GM23248 (cell line): ENCODE results near the gene IRS1. TPM values are rescaled to one million over a fixed set of nuclear protein-coding genes. Genes with fewer than 3 reads are reported as not detected.
A peak's percentile ranks its signal among the peaks of the same experiment; 100 is the strongest.

Experiments used
- DNase-seq: peaks from one replicate; pipeline ENCODE4 v3.0.0-alpha.2; 2015
- H2AFZ ChIP-seq: fragments of 200-600 bp; sonication (generic); 2 replicates; pipeline ENCODE4 v1.6.1; 2016; ENCODE audit warnings: antibody characterized with exemption
- H3F3A ChIP-seq: fragments of 200-600 bp; sonication (generic); 2 replicates; pipeline ENCODE4 v1.6.1; 2016; ENCODE audit warnings: mild to moderate bottlenecking, antibody characterized with exemption, mixed run types; ENCODE audit not compliant: insufficient read depth
- H3K27ac ChIP-seq: fragments of 200-600 bp; sonication (generic); 2 replicates; pipeline ENCODE4 v1.5.1; 2016; ENCODE audit warnings: mild to moderate bottlenecking
- H3K27me3 ChIP-seq: fragments of 200-600 bp; sonication (generic); replicated peaks from 2 replicates; pipeline ENCODE4 v1.6.1; 2016; ENCODE audit warnings: mild to moderate bottlenecking; ENCODE audit not compliant: insufficient read depth
- H3K36me3 ChIP-seq: fragments of 200-600 bp; sonication (generic); 2 replicates; pipeline ENCODE4 v1.6.1; 2016; ENCODE audit warnings: low read depth, mild to moderate bottlenecking
- H3K4me1 ChIP-seq: fragments of 200-600 bp; sonication (generic); 2 replicates; pipeline ENCODE4 v1.6.1; 2016; ENCODE audit warnings: mild to moderate bottlenecking; ENCODE audit not compliant: insufficient read depth
- H3K4me2 ChIP-seq: fragments of 200-600 bp; sonication (generic); one replicate; pipeline ENCODE4 v1.6.1; 2016; ENCODE audit warnings: mild to moderate bottlenecking; ENCODE audit not compliant: unreplicated experiment
- H3K4me3 ChIP-seq: fragments of 200-600 bp; sonication (generic); 2 replicates; pipeline ENCODE4 v1.5.1; 2016; ENCODE audit warnings: mild to moderate bottlenecking
- H3K79me2 ChIP-seq: fragments of 200-600 bp; sonication (generic); 2 replicates; pipeline ENCODE4 v1.6.1; 2016; ENCODE audit warnings: mild to moderate bottlenecking; ENCODE audit not compliant: insufficient read depth
- H3K9ac ChIP-seq: fragments of 200-600 bp; sonication (generic); 2 replicates; pipeline ENCODE4 v1.6.1; 2016; ENCODE audit warnings: mild to moderate bottlenecking
- H3K9me2 ChIP-seq: fragments of 200-600 bp; sonication (generic); 2 replicates; pipeline ENCODE4 v1.6.1; 2016; ENCODE audit warnings: mixed run types, mild to moderate bottlenecking, moderate library complexity; ENCODE audit not compliant: insufficient read depth
- H3K9me3 ChIP-seq: fragments of 200-600 bp; sonication (generic); one replicate; pipeline ENCODE4 v1.6.1; 2017; ENCODE audit warnings: low read depth
- H4K20me1 ChIP-seq: fragments of 200-600 bp; sonication (generic); 2 replicates; pipeline ENCODE4 v1.6.0; 2016; ENCODE audit not compliant: insufficient read depth
- EZH2 ChIP-seq: fragments of 200-600 bp; sonication (generic); IDR thresholded peaks from 2 replicates; pipeline ENCODE4 v1.6.1; 2018; ENCODE audit warnings: antibody characterized with exemption, mild to moderate bottlenecking; ENCODE audit not compliant: insufficient read depth, poor library complexity, severe bottlenecking
- EZH2phosphoT487 ChIP-seq: fragments of 200-600 bp; sonication (generic); IDR thresholded peaks from 2 replicates; pipeline ENCODE4 v1.6.1; 2018; ENCODE audit warnings: antibody characterized with exemption, moderate library complexity, mild to moderate bottlenecking, low read depth; ENCODE audit not compliant: insufficient read depth
- WGBS, 2 experiments: methylation state at CpG; one replicate each; pipeline ENCODE4 v1.1.6; 2015 to 2017; ENCODE audit warnings: low lambda C conversion rate in 2 of 2, low coverage in 1 of 2; ENCODE audit errors: missing lambda C conversion rate in 2 of 2; 5-methylcytosine and 5-hydroxymethylcytosine counted together
- in situ Hi-C: fragments of 300-500 bp; cut with MboI; formaldehyde crosslinking; loops from 2 replicates; pipeline ENCODE4 v1.15.0; 2020
- polyA plus RNA-seq: library from polyadenylated mRNA; unstranded; fragments of >200 nt; fragmentation: Nextera tagmentation; extraction: Ambion mirVana; gene quantifications from 2 replicates; pipeline ENCODE4 v1.2.1, GENCODE V29; 2016
- total RNA-seq: library from RNA; depleted of rRNA; stranded (reverse); fragments of >200 nt; shearing (Covaris generic); gene quantifications from 2 replicates; pipeline ENCODE4 v1.2.3, GENCODE V29; 2014

IRS1 gene
- total and polyA plus RNA-seq, 2 experiments from 2014 or later, result 8.4 to 18.8 TPM

- TF ChIP-seq EZH2 (no peak), EZH2phosphoT487 (no peak)
- 1% methylated on average over 20 to 23 of the region's 23 CpGs for WGBS, 2 experiments
- Histone ChIP-seq H3K4me2 (peak overlapping the region; percentile 98), H3F3A (peaks cover 37% of the 10 kb centered on the region), H3K9me3 (no peaks in the 10 kb centered on the region), H3K4me3 (peak overlapping the region; percentile 75), H2AFZ (peak overlapping the region; percentile 61), H3K9me2 (no peaks in the 10 kb centered on the region), H3K27ac (peak overlapping the region; percentile 61), H3K9ac (peak overlapping the region; percentile 95), H3K36me3 (no peaks in the 10 kb centered on the region), H3K4me1 (peaks cover 13% of the 10 kb centered on the region; the same call in 1 of the 2 replicates), H4K20me1 (no peaks in the 10 kb centered on the region), H3K27me3 (no peaks in the 10 kb centered on the region), H3K79me2 (peaks cover 60% of the 10 kb centered on the region)
- in situ Hi-C loops, result loop anchor here (5.0 to 10.0 kb wide), 3 partner anchors 373 to 911 kb away; no protein-coding TSS in a partner anchor
- peak; percentile 72 for DNase-seq
Measured at GRCh38 chr2:226797989-226798421, 1.6 kb downstream of the IRS1 start.

GRCh38 chr2:226797289-226797988 lies 2.2 kb downstream of the IRS1 start:
- DNase-seq, result peak; percentile 86
- Histone ChIP-seq H2AFZ (peak overlapping the region; percentile 61), H3K9me3 (no peaks in the 10 kb centered on the region), H3K27ac (peak overlapping the region; percentile 61), H4K20me1 (no peaks in the 10 kb centered on the region), H3K4me3 (peak overlapping the region; percentile 75), H3K9me2 (no peaks in the 10 kb centered on the region), H3K9ac (peak overlapping the region; percentile 95), H3K4me1 (peaks cover 18% of the 10 kb centered on the region; the same call in 1 of the 2 replicates), H3K27me3 (no peaks in the 10 kb centered on the region), H3K36me3 (no peaks in the 10 kb centered on the region), H3F3A (peaks cover 42% of the 10 kb centered on the region), H3K4me2 (peak overlapping the region; percentile 98), H3K79me2 (peaks cover 66% of the 10 kb centered on the region)
- in situ Hi-C loops, result loop anchor here (5.0 to 10.0 kb wide), 3 partner anchors 373 to 910 kb away; no protein-coding TSS in a partner anchor
- TF ChIP-seq EZH2 (no peak), EZH2phosphoT487 (no peak)
- WGBS, 2 experiments, result 2% methylated on average over 47 to 50 of the region's 50 CpGs

- Histone ChIP-seq H3K27ac (peak overlapping the region; percentile 61), H3K4me2 (peak overlapping the region; percentile 98), H3K9me3 (no peaks in the 10 kb centered on the region), H4K20me1 (no peaks in the 10 kb centered on the region), H3K9ac (peak overlapping the region; percentile 95), H2AFZ (peak overlapping the region; percentile 61), H3K9me2 (no peaks in the 10 kb centered on the region), H3K36me3 (no peaks in the 10 kb centered on the region), H3K4me3 (peak overlapping the region; percentile 75), H3K27me3 (no peaks in the 10 kb centered on the region), H3F3A (peaks cover 43% of the 10 kb centered on the region), H3K4me1 (peaks cover 22% of the 10 kb centered on the region; the same call in 1 of the 2 replicates), H3K79me2 (peaks cover 72% of the 10 kb centered on the region)
- DNase-seq, result peak; percentile 79
- 1% methylated on average over 15 to 17 of the region's 17 CpGs for WGBS, 2 experiments
- TF ChIP-seq EZH2 (no peak), EZH2phosphoT487 (no peak)
- in situ Hi-C loops, result loop anchor here (5.0 to 10.0 kb wide), 3 partner anchors 372 to 910 kb away; no protein-coding TSS in a partner anchor
Measured at GRCh38 chr2:226796840-226797288, 2.8 kb downstream of the IRS1 start.

- peaks cover 22% of the 10 kb centered on the region; the same call in 1 of the 2 replicates for H3K4me1 ChIP-seq
- peak overlapping the region; percentile 98 for H3K4me2 ChIP-seq
- H3K36me3 ChIP-seq, result no peaks in the 10 kb centered on the region
- H3K4me3 ChIP-seq, result peak overlapping the region; percentile 75
- no peaks in the 10 kb centered on the region for H3K9me2 ChIP-seq
- peak; percentile 58 for DNase-seq
- H2AFZ ChIP-seq, result 0 out of 2 replicates have a peak overlapping the region, but pooled peaks have one; percentile 61
- H3K9ac ChIP-seq, result peak overlapping the region; percentile 95
- TF ChIP-seq EZH2phosphoT487, result no peak
- TF ChIP-seq EZH2, result no peak
- H3K27ac ChIP-seq, result peak overlapping the region; percentile 90
- H3K27me3 ChIP-seq, result no peaks in the 10 kb centered on the region
- peaks cover 76% of the 10 kb centered on the region for H3K79me2 ChIP-seq
- H3F3A ChIP-seq, result peaks cover 37% of the 10 kb centered on the region
- in situ Hi-C loops, result loop anchor here (5.0 to 10.0 kb wide), 3 partner anchors 371 to 909 kb away; no protein-coding TSS in a partner anchor
- 5 to 11% methylated on average over 23 to 25 of the region's 25 CpGs for WGBS, 2 experiments
- H4K20me1 ChIP-seq, result no peaks in the 10 kb centered on the region
- no peaks in the 10 kb centered on the region for H3K9me3 ChIP-seq
Measured at GRCh38 chr2:226796012-226796839, 3.4 kb downstream of the IRS1 start.
